NCI-H226 (cell line): ENCODE results near the gene MSI1.

Experiments used
- DNase-seq: peaks from one replicate; pipeline ENCODE4 v3.0.0-alpha.2; 2015

The MSI1 gene

DNA sequence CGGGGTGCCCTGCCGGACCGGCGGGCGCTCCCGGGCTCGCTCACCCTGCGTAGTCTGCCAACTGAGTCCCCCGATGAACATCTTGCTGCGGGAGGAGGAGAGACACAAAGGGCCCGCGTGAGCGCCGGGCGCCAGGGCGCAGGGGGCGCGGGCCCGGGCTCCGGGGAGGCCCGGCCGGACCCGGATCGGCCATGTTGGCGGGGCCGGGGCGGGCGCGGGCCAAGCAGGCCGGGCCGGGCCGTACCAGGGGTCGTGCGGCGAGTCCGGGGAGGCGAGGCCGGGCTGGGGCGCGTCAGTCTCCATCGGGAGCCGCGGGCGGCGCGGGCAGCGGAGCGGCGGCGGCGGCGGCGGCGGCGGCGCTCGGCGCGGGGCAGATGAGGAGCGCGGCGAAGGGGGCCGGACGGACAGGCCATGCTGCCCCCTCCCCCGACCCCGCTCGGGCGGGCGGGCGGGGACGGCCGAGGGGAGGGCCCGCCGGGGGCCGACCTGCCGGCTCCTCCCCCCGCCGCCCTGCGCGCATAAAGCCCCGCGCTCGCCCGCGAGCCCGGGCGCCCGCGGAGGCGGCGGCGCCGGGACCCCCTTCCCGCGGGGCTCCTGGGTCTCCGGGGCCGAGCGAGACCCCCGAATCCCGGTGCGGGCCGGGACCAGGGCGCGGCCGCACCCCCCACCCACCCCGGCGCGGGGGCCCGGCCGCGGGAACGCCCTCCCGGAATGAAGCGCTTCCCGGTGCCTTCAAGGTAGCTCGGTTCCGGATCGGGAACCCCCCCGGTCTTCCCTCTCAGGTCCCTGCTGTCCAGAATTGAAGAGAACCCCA lies at the start of gene MSI1:
Gene MSI1, minus strand, starts transcription at position 376 of the 814 bp plus-strand sequence. Its CDS starts 73 bp downstream, at position 303.
- DNase-seq = no peak

DNA sequence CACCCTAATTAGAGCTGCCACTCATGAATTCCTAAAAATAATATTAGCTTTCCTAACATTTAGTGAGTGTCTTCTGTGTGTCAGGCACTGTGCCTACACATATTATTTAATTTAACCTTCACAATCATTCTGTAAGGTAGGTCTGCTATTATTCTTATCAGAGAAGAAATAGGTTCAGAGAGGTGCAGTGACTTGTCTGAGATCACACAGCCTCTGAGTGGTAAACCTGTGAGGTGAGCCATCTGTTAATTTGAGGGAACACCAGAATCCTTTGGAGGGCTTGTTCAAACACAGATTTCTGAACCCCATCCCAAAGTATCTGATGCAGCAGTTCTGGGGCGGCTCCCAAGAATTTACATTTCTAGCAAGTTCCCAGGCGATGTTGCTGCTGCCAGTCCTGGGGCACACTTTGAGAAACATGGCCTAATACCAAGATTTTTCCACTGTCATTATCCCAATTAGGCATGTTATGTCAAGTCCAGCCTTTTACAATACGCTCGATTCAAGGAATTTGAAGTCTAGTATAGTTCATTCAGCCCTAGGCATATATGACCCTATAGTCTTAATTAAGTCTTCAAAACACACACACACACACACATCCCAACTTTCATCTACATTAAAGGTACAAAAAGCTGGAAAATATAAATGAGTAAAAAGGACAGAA lies 49.1 kb upstream of the MSI1 start:
- no peak for DNase-seq

DNA sequence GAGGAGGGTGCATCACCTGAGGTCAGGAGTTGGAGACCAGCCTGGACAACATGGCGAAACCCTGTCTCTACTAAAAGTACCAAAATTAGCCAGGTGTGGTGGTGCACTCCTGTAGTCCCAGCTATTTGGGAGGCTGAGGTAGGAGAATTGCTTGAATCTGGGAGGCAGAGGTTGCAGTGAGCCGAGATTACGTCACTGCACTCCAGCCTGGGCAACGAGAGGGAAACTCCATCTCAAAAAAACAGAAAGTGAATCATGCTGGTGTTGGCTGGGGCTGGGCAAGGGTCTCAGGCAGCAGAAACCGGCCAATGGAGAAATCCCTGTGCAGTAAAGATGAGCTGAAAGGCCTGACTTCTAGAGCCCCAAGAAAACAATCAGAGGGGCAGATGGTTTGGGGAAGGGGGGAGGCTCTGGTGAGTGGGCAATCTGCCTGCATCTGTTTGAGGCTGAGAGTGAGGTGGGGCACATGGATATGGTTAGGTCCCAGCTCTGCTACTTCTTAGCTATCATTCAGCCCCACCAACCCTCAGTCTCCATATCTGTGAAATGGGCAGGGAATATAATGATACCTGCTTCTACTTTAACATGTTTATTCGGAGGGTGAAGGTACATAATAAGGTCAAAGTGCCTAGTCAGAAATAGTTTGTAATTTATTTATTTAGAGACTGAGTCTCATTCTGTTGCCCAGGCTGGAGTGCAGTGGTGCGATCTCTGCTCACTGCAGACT lies 47.7 kb upstream of the MSI1 start:
- DNase-seq = no peak

DNA sequence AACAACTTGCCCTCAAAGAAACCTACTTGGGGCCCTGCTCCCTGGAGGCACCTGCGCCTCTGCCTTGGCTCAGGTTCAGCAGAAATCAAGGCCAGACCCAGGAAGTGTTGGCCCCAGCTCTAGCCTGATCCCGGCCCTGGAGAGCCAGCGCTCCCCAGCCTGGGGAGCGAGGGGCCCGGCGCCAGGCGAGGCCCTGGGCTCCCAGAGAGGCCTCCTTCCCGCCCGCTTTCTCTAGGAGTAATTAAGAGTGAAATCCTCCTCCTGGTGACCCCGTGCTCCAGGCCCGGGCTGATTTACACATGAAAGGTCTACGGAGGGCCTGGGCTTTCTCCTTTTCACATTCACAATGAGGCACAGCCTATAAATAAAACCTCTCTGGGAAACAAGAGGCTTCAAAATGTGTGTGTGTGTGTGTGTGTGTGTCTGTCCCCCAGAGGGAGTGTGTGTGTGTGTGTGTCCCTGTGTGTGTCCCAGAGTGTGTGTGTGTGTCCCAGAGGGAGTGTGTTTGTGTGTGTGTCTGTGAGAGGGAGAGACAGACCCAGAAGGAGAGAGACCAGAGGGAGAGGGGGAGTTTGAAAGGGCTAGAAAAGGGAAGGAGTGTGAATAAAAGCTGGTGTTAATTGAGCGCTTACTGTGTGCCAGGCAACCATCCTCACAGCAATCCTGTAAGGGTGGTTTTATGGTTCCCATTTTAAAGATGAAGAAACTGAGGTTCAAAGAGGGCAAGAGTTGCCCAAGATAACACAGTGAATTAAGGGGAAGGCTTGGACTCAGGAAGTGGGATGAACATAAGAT lies 45.1 kb upstream of the MSI1 start:
- no peak for DNase-seq

DNA sequence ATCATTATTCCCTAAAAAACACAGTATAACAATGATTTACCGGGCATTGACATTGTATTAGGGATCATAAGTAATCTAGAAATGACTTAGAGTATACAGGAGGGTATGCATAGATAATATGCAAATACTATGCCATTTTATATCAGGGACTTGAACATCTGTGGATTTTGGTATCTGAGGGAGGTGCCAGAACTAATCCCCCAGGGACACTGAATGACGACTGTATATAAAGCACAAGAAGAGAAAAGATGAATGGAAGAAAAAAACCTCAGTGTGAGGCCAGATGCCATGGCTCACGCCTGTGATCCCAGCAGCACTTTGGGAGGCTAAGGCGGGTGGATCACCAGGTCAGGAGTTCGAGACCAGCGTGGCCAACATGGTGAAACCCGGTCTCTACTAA lies 43.5 kb upstream of the MSI1 start:
- DNase-seq = no peak

DNA sequence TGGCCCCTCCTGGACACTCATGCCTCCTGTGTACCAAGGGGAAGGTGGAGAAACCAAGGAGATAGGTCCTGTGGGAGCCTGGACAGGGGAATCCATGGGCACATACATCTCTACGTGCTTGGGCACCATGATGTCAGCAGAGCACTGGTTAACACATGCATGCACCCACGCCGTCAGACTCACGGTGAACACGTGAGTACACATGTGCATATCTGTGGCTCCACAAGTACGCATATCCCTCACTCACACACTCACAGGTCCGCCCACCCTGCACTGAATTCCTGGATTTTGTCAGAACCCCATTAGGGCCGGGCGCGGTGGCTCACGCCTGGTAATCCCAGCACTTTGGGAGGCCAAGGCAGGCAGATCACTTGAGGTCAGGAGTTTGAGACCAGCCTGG lies 39.8 kb upstream of the MSI1 start:
- no peak for DNase-seq

DNA sequence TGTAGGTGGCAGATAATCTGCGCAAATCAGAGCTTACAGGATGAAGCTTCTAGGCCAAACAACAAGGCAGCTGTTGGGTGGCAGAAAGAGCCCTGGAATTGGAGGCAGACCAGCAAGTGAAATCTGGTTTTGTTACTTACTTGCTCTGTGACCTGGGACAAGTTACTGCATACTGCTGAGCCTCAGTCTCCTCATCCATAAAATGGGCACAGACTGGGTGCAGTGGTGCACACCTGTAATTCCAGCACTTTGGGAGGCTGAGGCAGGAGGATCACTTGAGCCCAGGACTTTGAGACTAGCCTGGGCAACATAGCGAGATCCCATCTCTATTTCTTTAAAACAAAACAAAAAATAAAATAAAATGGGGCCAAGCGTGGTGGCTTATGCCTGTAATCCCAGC lies 37.6 kb upstream of the MSI1 start:
- no peak for DNase-seq

DNA sequence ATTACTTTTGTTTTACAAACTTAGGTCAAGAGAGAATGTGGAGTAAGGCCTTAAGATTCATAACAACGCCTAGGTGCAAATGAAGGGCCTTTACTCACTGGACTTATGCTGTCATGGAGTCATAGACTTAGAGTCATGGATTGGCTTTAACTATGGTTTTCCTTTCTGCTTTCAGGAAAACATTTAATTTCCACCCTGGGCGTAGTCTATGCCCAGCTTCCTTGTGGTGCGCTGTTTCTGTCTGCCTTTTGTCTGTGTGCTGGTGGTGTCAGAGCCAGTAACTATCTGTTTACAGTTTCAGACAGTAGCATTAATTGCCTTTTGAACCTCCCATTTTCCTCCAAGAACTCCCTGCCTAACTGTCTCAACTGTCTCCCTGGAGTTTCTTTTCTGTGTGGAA lies 37.1 kb upstream of the MSI1 start:
- DNase-seq = no peak

DNA sequence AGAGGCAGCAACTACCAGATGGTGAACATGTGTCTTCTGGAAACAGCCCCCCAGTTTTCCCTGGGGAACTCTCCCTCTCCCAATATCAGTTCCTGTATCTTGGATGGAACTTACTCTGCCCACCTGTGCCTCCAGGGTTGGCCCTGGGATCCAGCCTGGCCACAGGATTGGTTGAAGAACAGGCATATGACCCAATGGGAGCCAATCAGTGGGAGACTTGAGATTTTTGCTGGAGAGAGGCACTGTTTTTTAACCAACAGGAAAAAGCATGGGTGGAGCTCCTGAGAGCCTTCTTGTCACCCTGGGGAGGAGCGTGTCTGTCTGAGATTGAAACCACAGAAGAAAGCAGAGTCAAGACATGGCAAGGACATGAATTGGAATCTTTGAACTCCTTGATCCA lies 35.3 kb upstream of the MSI1 start:
- DNase-seq = no peak

DNA sequence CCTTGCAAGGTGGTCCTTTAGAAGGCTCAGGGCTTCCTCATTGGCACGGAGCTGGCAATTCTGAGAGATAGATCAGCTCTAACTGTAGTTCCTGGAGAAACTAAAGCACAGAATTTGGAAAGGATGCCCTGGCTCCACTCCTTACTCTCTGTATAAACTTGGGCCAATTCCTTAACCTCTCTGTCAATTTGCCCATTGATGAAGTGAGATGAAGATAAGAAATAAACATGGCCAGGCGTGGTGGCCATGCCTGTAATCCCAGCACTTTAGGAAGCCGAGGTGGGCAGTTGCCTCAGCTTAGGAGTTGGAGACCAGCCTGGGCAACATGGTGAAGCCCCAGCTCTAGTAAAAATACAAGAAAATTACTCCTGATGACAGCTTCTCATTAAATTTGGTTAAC lies 34.9 kb upstream of the MSI1 start:
- no peak for DNase-seq

DNA sequence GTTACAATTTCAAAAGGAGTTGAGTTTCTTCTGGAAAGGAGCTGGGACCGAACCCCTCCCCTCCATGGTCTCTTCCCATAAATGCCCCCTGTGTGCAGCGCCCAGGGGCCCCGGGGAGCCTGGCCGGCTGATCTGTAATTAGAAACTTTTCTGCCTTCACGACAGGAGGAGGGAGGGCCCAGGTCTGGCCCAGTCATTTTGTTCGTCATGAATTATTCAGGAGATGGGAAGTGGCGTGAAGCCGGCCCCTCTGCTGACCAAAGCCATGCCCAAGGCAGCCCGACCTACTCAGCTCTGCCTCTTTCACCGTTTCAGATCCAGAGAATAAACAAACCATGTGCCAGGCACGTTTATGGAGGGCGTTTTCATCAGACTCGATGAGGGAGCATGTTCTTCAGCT lies 33.3 kb upstream of the MSI1 start:
- no peak for DNase-seq

DNA sequence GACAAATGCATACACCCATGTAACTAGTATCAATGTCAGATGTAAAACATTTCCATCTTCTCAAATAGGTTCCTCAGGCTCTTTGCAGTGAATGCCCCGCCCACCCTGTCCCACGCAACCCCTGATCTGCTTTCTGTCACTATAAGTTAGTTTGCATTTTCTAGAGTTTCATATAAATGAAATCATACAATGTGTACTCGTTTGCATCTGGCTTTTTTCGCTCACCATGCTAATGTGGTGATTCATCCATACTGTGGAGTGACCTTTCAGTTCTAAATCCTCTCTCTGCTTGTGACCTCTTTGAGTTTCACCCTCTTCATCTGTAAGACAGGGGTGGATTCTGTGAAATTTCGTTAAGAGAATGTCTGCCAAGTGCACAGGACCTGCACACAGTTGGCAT lies 30.6 kb upstream of the MSI1 start:
- no peak for DNase-seq

DNA sequence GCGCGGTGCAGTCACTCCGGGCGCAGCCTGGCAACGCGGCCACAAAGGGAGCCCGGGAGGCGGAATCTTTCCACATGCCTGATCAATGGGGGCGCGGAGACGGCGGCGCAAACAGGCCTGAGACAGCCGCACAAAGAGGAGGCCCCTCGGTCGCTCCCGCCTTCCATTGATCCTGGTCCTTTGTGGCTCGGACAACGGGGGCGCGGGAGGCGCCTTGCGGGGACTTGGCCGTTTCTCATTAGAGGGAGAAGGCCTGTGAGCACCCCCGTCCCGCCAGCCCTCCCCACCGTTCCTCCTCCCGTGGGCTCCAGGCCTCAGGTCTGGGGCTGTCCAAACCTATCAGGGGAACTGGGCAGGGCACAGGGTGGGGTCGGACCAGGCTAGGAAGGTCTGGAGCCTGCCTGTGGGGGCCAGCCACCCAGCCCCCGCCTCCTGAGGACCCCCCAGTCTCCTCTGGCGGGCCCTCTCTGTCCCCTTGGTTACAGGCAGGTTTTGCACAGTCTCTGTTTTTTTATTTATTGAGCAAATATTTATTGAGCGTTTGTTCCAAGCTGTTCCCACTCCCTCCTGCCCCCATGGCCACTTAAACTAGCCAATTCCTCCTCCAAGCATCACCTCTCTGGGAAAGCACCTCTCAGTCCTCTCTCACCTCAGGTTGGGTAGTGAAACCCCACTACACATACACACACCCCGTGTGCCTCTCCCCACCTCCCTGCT lies 29.0 kb upstream of the MSI1 start:
- DNase-seq = no peak

DNA sequence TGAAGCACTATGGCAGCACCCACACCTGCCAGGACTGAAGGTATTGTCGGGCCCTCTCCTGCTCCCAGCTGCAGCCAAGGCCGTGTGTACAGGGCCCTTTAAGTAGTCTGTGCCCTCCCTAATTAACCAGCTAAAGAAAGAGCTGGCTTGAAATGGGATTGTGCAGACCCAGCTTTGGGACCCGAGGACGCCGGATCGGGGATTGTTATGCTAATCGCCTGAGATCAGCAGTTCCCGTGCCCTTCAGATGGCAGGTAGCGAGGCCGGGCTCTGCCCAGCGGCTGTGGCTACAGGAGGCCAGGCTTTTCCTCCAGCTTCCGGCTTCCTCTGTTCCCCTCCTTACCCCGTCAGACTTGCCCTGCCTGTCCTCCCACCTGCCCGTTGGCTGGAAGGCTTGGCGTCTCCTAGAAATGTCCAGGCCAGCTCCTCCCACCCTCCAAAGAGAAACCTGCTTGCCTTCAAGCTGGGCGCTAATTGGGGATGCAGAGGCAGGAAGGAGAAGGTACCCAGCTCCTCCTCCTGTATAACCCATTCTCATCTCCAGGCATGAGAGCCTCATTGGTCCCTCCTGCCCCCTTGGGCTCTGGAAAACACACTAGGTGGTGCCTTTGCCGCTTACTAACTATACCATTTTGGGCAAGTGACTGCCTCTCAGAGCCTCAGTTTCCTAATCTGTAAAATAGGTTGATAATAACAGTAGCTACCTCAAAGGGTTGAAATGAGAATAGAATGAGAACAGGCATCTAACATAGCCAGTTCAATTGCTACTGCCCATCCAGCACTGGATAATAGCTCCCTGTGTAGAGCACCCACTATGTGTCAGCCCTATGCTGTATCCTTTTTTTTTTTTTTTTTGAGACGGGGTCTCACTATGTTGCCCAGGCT lies 25.8 kb upstream of the MSI1 start:
- no peak for DNase-seq

DNA sequence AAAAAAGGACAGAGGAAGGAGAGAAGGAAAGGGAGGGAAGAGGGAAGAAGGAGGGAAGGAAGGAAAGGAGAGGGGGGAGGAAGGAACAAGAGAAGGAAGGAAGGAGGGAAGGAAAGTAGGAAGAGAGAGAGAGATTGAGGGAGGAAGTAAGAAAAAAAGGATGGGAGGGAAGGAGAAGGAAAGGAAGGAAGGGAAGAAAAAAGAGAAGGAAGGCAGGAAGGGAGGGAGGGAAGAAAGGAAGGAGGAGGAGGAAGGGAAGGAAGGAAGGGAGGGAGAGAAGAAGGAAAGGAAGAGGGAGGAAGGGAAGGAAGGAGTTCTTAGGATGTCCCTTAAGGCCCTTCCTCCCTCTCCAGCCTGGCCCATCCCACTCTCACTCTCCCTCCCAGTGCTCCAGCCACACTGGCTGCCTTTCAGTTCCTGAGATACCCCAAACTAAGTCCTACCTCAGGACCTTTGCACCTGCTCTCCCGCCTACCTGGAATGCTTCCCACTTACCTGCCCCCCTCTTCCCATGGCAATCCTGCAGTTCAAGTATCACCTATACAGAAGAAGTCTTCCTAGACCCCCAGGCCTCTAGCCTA lies 21.7 kb upstream of the MSI1 start:
- no peak for DNase-seq

DNA sequence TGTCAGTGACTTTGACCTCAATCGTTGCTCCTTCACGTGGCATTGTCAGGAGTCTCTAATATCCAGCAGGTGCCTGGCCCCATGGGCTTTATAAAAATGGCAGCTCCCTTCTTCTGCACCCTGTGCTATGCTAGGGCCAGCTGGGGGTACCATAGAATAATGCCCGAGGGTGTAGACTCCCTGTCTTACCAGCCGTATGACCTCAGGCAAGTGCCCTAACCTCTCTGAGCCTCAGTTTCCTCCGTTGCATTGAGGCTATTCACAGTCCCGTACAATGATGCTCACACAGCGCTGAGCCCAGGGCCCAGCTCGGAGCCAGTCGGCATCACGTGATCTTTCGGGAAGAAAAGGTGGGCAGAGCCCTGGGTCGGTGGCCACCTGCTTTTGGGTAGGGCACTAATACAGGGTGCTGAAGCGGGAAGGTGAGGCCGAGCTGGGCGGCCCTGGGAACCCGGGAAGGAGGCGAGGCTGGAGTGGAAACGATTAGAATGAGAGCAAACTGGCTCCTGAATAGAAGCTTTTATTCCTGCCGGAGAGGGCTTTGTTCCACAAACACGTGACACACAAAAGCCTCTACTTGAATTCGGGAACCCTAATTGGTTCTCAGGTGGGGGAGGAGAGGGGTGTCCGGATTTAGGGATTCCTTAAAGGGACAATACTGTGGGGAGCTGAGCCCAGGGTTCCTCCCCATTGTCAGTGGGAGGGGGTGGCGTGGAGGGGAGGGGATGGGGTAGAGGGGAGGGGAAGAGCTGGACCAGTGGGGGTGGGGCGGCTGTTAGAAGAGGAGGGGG lies 19.9 kb upstream of the MSI1 start:
- no peak for DNase-seq

DNA sequence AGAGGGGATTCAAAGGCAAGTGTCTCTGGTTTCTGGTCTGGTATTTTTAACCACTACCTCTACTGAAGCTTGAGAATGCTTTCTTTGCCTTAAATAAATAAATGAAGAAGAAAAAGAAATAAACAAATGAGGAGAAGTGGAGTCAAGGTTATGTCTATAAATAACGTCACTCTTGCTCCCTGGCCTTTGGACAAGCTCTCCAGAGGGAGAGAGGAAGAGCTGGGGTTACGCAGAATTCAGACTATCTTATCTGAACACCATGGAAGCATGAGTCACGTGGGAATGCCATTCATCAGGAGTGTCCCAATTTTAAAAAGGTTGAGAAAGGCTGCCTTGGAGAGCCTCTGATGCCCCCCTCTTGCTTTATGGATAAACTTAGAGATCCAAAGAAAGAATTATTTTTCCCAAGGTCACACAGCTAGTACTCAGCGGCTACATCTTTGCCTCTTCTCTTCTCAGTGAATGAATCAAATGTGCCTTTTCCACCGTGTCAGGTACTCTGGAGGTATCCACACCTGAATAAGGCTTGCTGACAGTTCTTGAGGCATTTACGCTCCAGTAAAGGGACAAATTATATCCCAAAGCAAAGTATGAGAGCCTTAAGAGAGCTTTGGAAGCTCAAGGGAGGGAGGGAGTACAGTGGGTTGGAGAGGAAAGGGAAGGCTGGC lies 12.9 kb upstream of the MSI1 start:
- DNase-seq = peak; percentile 81

DNA sequence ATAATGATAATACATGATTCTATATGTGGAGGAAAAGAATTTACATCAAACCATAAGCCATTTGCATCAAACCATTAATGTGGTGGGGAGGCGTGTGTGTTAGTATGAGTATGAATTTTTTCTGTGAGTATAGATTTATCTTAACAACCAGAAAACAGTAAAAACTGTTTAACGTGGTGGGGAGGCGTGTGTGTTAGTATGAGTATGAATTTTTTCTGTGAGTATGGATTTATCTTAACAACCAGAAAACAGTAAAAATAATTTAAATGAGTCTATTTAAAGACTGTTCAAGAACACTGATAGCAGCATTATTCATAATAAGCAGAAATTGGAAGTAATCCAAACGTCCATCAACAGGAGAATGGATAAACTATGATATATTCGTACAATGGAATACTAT lies 9.1 kb upstream of the MSI1 start:
- DNase-seq = no peak

DNA sequence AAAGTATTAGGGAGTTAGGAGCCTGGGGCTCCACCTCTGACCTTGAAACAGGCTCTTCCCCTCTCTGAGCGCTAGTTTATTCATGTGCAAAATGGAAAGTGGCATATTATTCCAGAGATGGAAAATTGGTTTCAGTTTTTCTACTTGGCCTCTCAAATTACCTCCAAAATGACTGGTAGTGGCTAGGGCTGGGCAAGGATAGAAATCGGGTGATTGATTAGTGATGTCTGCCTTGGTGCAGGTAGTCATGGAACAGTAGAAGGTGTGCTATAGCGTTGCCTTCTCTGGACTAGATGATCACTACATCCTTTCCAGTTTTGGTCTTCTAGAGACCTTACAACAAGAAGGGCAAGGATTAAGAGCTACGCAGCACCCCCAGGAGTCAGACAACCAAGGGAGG lies 8.6 kb upstream of the MSI1 start:
- DNase-seq = no peak
